Fibroblast of the aortic adventitia (primary cell): ENCODE measurements around the gene ADORA3. TPM values are rescaled to one million over a fixed set of nuclear protein-coding genes. Genes with fewer than 3 reads are reported as not detected.
A peak's percentile ranks its signal among the peaks of the same experiment; 100 is the strongest.

Source experiments
- DNase-seq: peaks from one replicate; pipeline ENCODE4 v3.0.0-alpha.2; 2010; ENCODE audit warnings: low read depth
- H3K4me3 ChIP-seq: 2 replicates; pipeline ENCODE4 v1.5.1; 2011; ENCODE audit warnings: low read depth, mild to moderate bottlenecking, control low read depth, low read length, moderate library complexity
- CTCF ChIP-seq: IDR thresholded peaks from 2 replicates; pipeline ENCODE4 v1.5.1; 2011; ENCODE audit warnings: mild to moderate bottlenecking, low read length, control low read depth, inconsistent platforms; ENCODE audit not compliant: insufficient read depth
- small RNA-seq: library from RNA; depleted of rRNA; stranded (forward); fragments of <200 nt; gene quantifications from one replicate; pipeline ENCODE3, GENCODE V24; 2012
- total RNA-seq: library from RNA; depleted of rRNA; stranded (reverse); fragments of >200 nt; gene quantifications from 2 replicates; pipeline ENCODE4 v1.2.3, GENCODE V29; 2012; ENCODE audit warnings: low replicate concordance

The ADORA3 gene
- total RNA-seq, 1 donor: not detected

- DNase-seq: no peak
- TF ChIP-seq CTCF: no peak
- H3K4me3 ChIP-seq: no peak overlapping the region
Measured at GRCh38 chr1:111452581-111452980, 50.9 kb downstream of the ADORA3 start.

DNA sequence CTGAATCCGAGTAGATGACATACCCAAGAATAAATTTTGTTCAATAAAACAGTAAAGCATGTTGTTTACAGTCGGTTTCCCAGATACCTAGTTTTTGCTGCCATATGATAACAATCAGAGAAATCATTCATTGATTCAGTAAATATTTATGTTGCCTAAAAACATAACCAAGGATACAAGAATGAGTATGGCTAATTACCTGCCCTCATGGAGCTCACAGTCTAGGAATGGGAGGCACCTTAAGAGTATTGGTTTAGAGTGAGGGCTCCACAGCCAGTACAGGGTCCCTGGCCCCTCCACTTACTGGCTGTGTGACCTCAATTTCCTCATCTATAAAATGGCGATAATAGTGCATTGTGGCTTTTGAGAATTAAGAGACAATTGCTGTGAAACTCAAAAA, 53.2 kb downstream of the ADORA3 start:
- DNase-seq: no peak
- no peak for TF ChIP-seq CTCF
- H3K4me3 ChIP-seq: peak overlapping the region; percentile 99

- peak overlapping the region; percentile 99 for H3K4me3 ChIP-seq
- TF ChIP-seq CTCF: no peak
- no peak for DNase-seq
Measured at GRCh38 chr1:111449703-111450017, 53.8 kb downstream of the ADORA3 start.

Small RNA genes lying within 50 kb of the gene (small RNA-seq; reads per million reads assigned to genes)
- gene RNU6-792P: not detected

Other genes starting within 250 kb of the ADORA3 start
- gene CHIA, start 212.8 kb downstream of the ADORA3 start, total RNA-seq: not detected in 2 replicates
- 0.27 and 0.90 TPM in 2 replicates for gene OVGP1, start 75.9 kb downstream of the ADORA3 start, total RNA-seq
- 22.1 and 29.4 TPM in 2 replicates for gene WDR77, start 54.4 kb downstream of the ADORA3 start, total RNA-seq
- gene ATP5PB, start 54.2 kb downstream of the ADORA3 start, total RNA-seq: 301 and 327 TPM in 2 replicates
- 0.18 and 0.82 TPM in 2 replicates for gene C1orf162, start 29.6 kb downstream of the ADORA3 start, total RNA-seq
- gene TMIGD3, start within 50 bp of the ADORA3 start, total RNA-seq: not detected in 2 replicates
- gene RAP1A, start 116.2 kb upstream of the ADORA3 start, total RNA-seq: 21.9 and 36.2 TPM in 2 replicates
- gene INKA2, start 235.8 kb upstream of the ADORA3 start, total RNA-seq: 0.27 TPM in 1 of 2 replicates, not detected in the other